GM18519 (cell line): ENCODE data around the gene IL5RA.

Experiments used
- ATAC-seq: cut with Tn5 transposase; IDR thresholded peaks from one replicate; pipeline ENCODE4 v1.9.1; 2021; ENCODE audit warnings: mild to moderate bottlenecking, moderate library complexity; ENCODE audit not compliant: unreplicated experiment, low FRiP score

IL5RA gene

DNA sequence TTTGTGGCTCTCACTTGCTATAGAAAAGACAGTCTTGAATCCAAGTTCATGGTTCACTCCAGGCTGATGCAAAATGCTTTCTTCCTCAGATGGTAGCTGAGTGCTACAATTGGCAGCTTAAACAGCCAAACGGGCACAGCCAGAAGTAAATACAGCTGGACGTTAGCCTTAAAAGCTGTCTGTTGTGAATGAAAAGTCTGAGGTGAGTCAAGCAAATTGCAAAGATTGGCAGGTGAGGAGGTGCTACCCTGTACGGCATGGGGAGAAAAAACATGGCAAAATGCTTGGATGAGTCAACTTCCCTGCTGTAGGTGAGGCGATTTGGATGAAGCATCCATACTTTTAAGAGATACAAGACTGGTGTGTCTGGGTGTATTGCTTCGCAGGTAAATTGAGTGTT is 40.5 kb downstream of the IL5RA start:
- no peak for ATAC-seq

DNA sequence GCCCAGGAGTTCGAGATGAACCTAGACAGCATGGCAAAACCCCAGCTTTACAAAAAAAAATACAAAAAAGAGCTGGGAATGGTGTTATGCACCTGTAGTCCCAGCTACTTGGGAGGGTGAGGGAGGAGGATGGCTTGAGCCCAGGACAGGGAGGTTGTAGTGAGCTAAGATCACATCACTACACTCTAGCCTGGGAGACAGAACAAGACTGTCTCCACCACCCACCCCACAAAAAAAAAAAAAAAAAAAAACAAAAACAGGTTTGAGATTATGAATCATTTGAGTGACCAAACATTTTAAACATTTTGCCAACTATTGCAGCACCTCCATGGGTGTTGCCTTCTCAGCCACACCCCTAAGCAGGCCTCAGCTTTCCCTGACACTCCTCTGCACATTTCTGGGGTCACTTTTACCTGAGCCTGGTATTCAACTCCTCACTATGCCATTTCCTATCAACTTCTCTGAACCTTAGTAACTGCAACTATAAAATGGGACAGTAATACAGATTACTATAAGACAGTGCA is 41.8 kb downstream of the IL5RA start:
- ATAC-seq = no peak

DNA sequence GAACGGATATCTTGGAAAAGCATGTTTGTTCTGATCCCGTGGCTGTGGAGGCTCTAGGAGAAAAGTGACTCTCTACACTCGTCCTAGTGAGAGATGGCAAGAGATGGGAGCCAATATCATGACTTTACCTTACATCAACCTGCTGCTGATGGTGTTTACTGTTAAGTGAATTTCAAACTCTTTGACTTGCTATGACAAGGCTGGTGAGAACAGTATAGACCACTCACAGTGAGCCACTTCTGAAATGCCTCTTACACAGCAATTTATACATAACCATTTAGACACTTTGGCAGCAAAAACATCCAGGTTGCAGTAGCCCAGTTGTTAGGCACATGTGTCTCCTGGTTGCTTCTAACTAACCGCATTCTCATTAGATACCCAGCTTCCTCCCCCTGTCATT is 43.3 kb downstream of the IL5RA start:
- ATAC-seq = no peak

DNA sequence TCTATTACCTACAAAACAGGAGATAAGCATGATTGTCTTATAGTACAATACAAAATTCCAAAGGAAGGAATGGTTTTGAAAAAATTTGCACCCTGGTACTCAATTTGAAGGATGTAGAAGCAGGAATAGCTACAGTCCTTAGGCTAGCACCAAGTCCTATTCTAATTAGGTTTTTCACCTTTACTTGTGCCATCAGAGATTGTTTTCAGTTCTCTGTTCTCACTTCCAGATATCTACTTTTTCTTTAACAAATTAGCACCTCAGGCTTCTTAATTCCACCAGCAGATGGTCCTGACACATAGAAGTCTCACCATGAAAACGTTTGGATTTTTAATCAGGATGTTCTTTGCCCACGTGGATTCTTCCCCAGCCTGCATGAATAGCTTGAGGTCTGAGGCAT is 43.8 kb downstream of the IL5RA start:
- peak; percentile 67 for ATAC-seq

DNA sequence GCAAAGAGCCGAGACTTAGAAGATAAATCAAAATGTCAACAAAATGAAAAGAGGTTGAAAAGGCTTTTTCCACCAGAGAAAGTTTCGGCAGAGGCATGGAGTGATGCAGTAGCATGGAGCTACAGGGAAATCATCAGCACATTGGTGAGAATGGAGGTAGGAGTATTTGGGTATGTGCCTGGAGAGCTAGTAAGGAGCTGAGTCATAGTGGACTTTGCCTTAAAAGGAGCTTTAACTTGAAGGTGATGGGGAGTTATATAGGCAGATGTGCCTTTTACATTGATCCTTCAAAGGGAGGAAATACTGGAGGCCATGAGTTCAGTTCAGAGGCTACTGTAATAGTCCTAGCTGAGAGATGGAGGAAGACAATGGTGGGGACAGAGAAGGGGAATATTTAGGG is 44.3 kb downstream of the IL5RA start:
- no peak for ATAC-seq

DNA sequence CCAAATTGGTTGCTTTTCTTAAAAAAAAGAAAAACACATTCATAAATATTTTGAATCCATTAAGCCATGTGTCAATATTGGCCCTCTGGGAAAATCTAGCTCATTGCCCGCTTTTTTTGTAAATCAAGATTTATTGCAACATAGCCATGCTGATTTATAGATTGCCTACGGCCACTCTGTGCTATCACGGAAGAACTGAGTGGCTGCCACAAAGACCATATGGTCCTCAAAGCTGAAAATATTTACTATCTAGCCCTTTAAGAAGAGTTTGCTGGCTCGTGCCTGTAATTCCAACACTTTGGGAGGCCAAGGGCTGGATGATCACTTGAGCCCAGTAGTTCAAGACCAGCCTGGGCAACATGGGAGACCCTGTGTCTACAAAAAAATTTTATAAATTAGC is 45.9 kb downstream of the IL5RA start:
- ATAC-seq = no peak

DNA sequence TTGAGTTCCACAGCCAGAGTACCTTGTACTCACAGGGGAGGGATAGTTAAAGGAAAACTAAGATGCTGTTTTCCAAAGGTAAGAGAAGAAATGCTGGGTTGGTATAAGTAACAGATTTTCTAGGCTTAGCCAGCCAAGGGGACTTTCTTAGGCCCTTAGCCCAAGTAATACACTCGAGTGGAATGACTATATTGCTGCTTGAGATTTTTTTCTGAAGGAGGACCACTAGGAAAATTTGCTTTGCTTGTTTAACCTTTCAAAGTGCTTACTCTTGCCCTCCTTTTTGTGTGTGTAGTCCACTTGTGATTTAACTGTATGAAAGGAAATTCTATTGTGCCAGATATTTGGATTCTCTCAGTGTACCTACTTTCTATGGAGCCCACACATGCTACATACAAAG is 50.5 kb downstream of the IL5RA start:
- ATAC-seq = no peak

DNA sequence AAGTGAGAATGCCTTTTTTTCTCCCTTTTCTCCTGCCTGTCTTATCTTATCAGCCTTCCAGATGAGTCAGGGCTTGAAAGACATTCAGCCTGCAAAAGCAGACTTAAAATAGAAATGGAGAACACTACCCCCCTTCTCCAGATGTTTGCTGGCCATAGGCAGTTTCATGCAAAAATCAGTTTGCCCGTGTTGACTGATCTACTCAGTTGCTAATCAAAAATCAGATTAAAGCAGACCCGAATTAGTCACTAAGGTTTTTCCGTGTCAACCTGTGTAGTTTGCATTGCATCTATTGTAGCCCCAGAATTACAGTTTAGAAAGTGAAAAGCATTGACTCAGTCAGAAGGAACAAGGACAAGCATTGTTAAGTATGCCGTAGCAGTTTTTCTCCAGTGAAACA is 56.2 kb downstream of the IL5RA start:
- ATAC-seq = no peak

DNA sequence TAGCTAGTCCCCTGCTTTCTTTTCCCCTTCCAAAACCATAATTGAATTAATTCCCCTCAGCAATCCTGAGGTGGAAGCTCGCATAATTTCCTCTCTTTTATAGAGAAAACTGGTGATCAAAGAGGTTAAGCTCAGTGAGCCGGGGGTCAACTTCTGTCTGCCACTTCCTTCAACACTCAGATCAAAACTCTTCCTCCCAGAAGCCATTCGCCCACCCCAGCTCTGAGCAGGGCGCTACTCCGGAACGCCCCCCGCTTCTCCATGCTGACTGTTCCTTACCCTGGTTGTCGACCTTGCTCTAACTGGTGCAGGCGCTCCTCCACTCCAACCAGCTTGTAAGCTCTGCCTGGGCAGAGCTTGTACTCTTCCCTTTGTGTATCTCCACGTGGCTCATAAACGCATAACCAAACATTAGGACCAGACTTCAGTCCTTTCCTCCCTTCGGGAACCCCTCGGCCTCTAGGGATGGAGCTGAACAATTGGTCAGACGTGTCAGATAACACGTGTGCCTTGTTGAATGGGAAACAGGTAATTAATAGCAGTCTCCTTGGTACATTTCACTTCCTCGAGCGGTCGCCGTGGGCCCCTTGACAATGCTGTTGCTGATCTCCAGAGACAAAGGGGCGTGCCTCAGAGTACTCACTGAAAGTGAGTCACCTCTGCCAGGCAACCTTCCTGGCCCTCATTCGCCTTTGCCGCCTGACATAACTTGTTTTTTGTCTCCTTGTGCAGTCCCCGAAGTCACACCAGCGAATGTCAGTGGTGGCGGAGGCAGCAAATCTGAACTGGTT is 71.8 kb downstream of the IL5RA start:
- ATAC-seq = no peak

DNA sequence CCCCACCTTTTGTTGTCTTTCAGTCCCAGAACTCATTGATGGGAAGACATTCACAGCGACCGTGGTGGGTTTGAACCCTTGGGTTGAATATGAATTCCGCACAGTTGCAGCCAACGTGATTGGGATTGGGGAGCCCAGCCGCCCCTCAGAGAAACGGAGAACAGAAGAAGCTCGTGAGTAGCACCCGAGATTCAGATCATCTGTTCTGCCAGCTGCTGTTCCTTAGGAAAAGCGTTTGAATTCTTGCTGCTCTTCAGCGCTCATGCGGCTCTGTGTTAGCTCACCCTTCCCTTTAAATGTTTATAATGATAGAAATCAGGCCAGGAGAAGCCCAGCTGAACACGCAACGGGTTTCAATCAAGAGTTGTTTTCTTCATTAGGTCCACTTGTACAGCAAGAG is 73.0 kb downstream of the IL5RA start:
- no peak for ATAC-seq

DNA sequence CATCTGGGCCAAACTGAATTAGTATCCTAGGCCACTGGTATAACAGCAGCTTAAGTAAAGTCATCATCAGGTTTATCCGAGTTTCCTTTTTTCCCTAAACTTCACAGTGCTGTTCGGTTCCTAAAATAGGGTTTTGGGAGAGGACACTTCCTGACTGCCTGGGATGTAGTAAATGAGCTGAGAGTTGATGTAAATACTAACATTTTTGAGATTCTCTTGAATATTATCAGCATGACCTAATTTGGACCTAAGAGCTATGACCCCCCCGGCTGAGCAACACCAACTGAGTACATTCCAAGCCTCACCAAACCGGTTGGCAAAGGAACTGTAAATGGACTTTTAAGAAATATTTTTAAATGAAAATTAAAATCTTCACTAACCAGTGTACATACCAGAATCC is 78.8 kb downstream of the IL5RA start:
- ATAC-seq = no peak

DNA sequence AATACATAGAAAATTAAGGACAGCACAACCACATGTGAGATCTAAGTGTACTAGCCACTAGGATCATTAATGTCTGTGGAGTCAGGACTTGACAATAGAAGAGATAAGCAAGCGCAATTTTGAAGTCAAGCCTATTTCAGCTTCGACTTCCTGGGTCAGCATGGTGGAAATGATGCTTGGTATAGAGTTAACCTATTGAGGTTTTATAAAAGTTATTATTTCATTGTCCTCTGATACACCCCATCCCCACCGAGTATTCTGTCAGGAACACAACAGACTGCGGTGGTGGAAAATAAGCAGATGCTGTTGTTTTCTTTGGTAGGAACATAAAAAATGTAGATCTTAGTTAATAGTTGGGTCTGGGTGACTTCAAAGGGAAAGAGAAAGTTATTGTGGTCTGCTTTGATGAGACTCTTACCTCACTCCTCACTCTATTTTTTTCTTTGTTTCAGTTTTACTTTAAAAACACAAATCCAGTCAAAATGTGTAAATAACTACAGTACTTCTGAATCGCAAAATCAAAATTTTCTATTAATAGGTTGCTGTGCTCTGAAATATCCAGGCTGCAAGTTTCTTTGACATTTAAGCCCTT is 82.1 kb downstream of the IL5RA start:
- peak; percentile 93 for ATAC-seq

DNA sequence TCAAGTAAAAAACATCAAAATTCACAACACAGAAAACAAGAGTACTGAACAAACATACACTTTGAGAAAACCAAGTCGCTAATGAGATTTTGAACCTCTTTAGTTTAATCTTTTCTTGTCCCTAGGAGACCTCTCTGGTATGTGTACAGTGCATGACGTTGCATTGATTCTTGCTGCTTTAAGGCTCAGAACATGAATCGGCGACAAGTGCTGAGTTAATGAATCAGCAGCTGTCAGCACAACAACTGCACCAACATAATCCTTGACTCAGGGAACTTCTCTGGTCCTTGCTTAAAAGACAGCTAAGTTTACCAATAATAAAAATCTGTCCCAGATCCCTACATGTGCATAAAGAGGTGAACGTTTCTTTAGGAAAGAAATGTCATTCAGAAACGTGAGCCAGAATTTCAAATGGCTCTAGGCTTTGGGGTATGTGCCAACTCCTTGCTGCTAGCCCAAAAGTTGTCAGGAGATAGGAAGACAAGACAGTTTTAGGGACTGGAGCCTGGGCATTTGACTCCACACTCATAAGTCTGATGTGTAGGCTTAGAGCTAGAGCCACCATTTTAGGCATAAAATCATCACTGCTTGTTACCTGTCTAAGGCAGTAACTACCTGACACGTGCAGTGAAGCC is 86.9 kb downstream of the IL5RA start:
- no peak for ATAC-seq

DNA sequence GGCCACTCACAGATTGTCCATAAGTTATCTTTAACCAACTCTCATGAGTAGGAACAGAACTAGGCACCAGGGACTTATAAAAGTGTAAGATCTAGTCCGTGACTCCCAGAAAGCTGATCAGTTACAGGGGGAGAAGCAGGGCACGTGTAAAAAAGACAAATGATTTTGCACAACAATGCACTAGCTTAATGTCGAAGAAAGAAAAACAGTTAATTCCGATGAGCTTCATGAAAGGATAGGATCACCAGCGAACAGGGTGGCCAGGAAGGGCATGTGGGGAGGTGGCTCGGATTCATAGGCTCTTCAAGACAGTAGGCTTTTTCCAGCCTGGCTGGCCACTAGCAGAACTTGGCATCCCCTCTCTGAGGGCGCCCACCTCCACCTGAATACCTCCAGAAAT is 90.0 kb downstream of the IL5RA start:
- no peak for ATAC-seq
